ENCODE data around the gene LINC00237.

- TF ChIP-seq, protein P1, sequence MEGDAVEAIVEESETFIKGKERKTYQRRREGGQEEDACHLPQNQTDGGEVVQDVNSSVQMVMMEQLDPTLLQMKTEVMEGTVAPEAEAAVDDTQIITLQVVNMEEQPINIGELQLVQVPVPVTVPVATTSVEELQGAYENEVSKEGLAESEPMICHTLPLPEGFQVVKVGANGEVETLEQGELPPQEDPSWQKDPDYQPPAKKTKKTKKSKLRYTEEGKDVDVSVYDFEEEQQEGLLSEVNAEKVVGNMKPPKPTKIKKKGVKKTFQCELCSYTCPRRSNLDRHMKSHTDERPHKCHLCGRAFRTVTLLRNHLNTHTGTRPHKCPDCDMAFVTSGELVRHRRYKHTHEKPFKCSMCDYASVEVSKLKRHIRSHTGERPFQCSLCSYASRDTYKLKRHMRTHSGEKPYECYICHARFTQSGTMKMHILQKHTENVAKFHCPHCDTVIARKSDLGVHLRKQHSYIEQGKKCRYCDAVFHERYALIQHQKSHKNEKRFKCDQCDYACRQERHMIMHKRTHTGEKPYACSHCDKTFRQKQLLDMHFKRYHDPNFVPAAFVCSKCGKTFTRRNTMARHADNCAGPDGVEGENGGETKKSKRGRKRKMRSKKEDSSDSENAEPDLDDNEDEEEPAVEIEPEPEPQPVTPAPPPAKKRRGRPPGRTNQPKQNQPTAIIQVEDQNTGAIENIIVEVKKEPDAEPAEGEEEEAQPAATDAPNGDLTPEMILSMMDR (IDR thresholded peaks at IDR 0.05) = no peak
- no peak for TF ChIP-seq EZH2 (IDR thresholded peaks at IDR 0.05; ENCODE audit: borderline replicate concordance, insufficient read depth, low read depth, low read length, poor library complexity, severe bottlenecking)
These were observed 53.5 kb downstream of the LINC00237 start for GRCh38 chr20:21052686-21053001.

Measured in B cell (primary cell).